Measurements from ENCODE around the gene FBXL15. TPM values are rescaled to one million over a fixed set of nuclear protein-coding genes. Genes with fewer than 3 reads are reported as not detected.
A peak's percentile ranks its signal among the peaks of the same experiment; 100 is the strongest.

FBXL15 gene
- total RNA-seq, 1 donor from 2014 or later, result 15.7 TPM

DNA sequence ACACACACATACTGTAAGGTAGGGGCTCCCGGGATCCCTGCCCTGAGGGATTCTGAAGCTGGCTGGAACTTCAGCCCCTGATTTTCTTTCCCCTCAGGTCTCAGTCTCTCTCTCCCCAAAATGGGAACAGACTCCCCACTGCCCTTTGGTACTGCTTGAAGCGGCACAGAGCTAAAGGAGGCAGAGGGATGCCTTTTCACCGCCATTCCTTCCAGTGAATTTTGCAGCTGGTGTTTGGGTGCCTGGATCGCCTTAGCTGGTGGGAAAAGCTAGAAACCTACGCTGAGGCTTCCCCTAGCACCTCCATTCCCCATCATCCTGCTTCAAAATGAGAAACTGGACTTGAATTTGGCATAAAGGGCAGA is 14.5 kb downstream of the FBXL15 start:
- intact Hi-C loops (cut with micrococcal nuclease), result no loop called here
- H3K27ac Mint-ChIP-seq, result peak overlapping the region; percentile 68
- H3K27me3 Mint-ChIP-seq, result no peaks in the 10 kb centered on the region
- TF ChIP-seq, protein P1, sequence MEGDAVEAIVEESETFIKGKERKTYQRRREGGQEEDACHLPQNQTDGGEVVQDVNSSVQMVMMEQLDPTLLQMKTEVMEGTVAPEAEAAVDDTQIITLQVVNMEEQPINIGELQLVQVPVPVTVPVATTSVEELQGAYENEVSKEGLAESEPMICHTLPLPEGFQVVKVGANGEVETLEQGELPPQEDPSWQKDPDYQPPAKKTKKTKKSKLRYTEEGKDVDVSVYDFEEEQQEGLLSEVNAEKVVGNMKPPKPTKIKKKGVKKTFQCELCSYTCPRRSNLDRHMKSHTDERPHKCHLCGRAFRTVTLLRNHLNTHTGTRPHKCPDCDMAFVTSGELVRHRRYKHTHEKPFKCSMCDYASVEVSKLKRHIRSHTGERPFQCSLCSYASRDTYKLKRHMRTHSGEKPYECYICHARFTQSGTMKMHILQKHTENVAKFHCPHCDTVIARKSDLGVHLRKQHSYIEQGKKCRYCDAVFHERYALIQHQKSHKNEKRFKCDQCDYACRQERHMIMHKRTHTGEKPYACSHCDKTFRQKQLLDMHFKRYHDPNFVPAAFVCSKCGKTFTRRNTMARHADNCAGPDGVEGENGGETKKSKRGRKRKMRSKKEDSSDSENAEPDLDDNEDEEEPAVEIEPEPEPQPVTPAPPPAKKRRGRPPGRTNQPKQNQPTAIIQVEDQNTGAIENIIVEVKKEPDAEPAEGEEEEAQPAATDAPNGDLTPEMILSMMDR (IDR thresholded peaks at IDR 0.05), result no peak
- no peaks in the 10 kb centered on the region for H3K9me3 Mint-ChIP-seq
- H3K4me1 Mint-ChIP-seq, result peaks cover 45% of the 10 kb centered on the region
- ChIA-PET POLR2A (interaction anchor here (1.9 to 4.3 kb wide), 3 partner anchors 14 to 40 kb away, joined by 9 to 76 read pairs (median 12); partner anchors contain the start of genes C10orf95, FBXL15 and NFKB2), CTCF (interaction anchor here (0.9 to 1.4 kb wide), 2 partner anchors 13 to 16 kb away, joined by 3 to 4 read pairs; partner anchors contain the start of gene C10orf95)
- H3K4me3 Mint-ChIP-seq, result peak overlapping the region; percentile 33
- peaks cover 4% of the 10 kb centered on the region for H3K36me3 Mint-ChIP-seq (ENCODE audit: low read depth)
- no peak for DNase-seq
- ATAC-seq (ENCODE audit: low read depth), result no peak

- DNase-seq, result no peak
- TF ChIP-seq, protein P1 (IDR thresholded peaks at IDR 0.05), result no peak
- H3K27ac Mint-ChIP-seq, result peak overlapping the region; percentile 68
- H3K4me3 Mint-ChIP-seq, result peak overlapping the region; percentile 33
- CTCF ChIA-PET, result interaction anchor here (0.9 to 1.4 kb wide), 2 partner anchors 14 to 15 kb away, joined by 3 to 4 read pairs; partner anchors contain the start of gene C10orf95
- H3K27me3 Mint-ChIP-seq, result no peaks in the 10 kb centered on the region
- POLR2A ChIA-PET, result interaction anchor here (1.2 to 4.3 kb wide), 4 partner anchors 14 to 40 kb away, joined by 3 to 76 read pairs (median 10); partner anchors contain the start of genes C10orf95, FBXL15 and NFKB2
- H3K4me1 Mint-ChIP-seq, result peaks cover 46% of the 10 kb centered on the region
- peaks cover 4% of the 10 kb centered on the region for H3K36me3 Mint-ChIP-seq (ENCODE audit: low read depth)
- ATAC-seq (ENCODE audit: low read depth), result no peak
- intact Hi-C loops (cut with micrococcal nuclease), result no loop called here
- no peaks in the 10 kb centered on the region for H3K9me3 Mint-ChIP-seq
Observed at GRCh38 chr10:102435529-102436233, 15.0 kb downstream of the FBXL15 start.

DNA sequence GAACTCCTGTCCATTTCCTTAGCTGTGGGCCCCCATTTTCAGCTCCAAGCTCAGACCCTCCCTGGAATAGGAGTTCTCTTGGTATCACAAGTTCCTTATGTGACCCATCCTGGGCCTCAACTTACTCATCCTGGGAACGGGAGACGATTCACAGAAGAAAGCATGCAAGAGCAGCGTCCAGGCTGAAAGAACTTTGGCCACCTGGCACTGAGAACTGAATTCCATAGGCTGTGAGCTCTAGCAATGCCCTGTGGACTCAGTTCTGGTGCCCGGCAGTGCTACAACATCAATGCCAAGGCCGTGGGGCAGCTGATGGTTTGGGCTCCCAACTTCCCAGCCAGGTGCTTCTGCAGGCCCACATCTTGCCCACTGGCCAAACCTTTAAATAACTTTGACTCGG is 15.7 kb downstream of the FBXL15 start:
- peak overlapping the region; percentile 24 for H3K4me3 Mint-ChIP-seq
- intact Hi-C loops (cut with micrococcal nuclease), result no loop called here
- H3K27me3 Mint-ChIP-seq, result no peaks in the 10 kb centered on the region
- H3K36me3 Mint-ChIP-seq (ENCODE audit: low read depth), result peaks cover 4% of the 10 kb centered on the region
- CTCF ChIA-PET, result no interaction called here
- POLR2A ChIA-PET, result interaction anchor here (1.2 to 2.0 kb wide), 3 partner anchors 14 to 41 kb away, joined by 3 to 12 read pairs (median 9); partner anchors contain the start of genes FBXL15 and NFKB2
- ATAC-seq (ENCODE audit: low read depth), result no peak
- no peak overlapping the region for H3K27ac Mint-ChIP-seq
- no peaks in the 10 kb centered on the region for H3K9me3 Mint-ChIP-seq
- TF ChIP-seq, protein P1 (IDR thresholded peaks at IDR 0.05), result no peak
- peaks cover 48% of the 10 kb centered on the region for H3K4me1 Mint-ChIP-seq
- DNase-seq, result no peak

DNA sequence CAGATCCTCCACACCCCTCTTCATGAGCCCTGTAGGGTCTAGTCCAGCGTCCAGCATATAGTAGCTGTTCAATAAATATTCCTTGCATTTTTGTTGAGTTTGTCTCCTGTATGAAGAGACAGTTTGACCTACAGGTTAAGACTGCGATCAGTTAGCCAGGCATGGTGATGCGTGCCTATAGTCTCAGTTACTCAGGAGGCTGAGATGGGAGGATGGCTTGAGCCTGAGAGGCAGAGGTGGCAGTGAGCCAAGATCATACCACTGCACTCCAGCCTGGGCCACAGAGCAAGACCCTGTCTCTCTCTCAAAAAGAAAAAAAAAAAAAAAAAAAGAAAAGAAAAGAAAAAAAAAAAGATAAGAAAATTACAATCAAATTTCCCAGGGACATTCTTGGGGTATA is 16.9 kb downstream of the FBXL15 start:
- Mint-ChIP-seq H3K27ac (no peak overlapping the region), H3K27me3 (no peaks in the 10 kb centered on the region), H3K4me3 (no peak overlapping the region), H3K4me1 (peaks cover 40% of the 10 kb centered on the region), H3K36me3 (ENCODE audit: low read depth) (no peaks in the 10 kb centered on the region), H3K9me3 (no peaks in the 10 kb centered on the region)
- ChIA-PET POLR2A (interaction anchor here (1.2 kb wide), 1 partner anchor 11 kb away, joined by 3 read pairs; no protein-coding TSS in a partner anchor), CTCF (no interaction called here)
- intact Hi-C loops (cut with micrococcal nuclease), result no loop called here
- no peak for ATAC-seq (ENCODE audit: low read depth)
- DNase-seq, result no peak
- TF ChIP-seq, protein P1 (IDR thresholded peaks at IDR 0.05), result no peak

DNA sequence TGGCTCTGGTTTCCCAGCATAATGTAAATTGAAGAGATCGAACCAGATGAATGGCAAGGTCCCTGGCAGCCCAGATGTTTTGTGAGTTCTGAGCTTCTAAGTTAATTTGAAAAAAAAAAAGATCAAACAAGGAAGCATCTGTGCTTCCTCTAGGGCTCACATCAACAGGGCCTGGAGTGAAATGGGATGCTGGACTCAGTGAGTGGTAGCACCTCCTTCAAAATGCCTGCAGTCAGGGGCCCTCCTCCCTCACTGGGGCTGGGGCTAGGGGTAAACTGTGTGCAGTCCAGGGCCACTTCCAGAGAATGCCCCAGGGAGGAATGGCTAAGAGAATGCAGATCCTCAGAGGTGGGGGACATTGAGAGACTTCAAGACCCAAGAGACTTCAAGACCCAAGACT is 17.7 kb downstream of the FBXL15 start:
- no peaks in the 10 kb centered on the region for H3K36me3 Mint-ChIP-seq (ENCODE audit: low read depth)
- POLR2A ChIA-PET, result interaction anchor here (0.7 kb wide), 1 partner anchor 18 kb away, joined by 6 read pairs; no protein-coding TSS in a partner anchor
- H3K9me3 Mint-ChIP-seq, result no peaks in the 10 kb centered on the region
- no peaks in the 10 kb centered on the region for H3K27me3 Mint-ChIP-seq
- H3K4me3 Mint-ChIP-seq, result no peak overlapping the region
- no peak overlapping the region for H3K27ac Mint-ChIP-seq
- CTCF ChIA-PET, result no interaction called here
- H3K4me1 Mint-ChIP-seq, result peaks cover 31% of the 10 kb centered on the region
- TF ChIP-seq, protein P1 (IDR thresholded peaks at IDR 0.05), result no peak
- no peak for DNase-seq
- intact Hi-C loops (cut with micrococcal nuclease), result no loop called here
- no peak for ATAC-seq (ENCODE audit: low read depth)
